HG03025 (cell line): ENCODE measurements around the gene SORBS2.

ENCODE experiments used
- ATAC-seq: cut with Tn5 transposase; IDR thresholded peaks from one replicate; pipeline ENCODE4 v1.9.1; 2021; ENCODE audit warnings: mild to moderate bottlenecking, moderate library complexity; ENCODE audit not compliant: unreplicated experiment, low FRiP score

SORBS2 gene

GRCh38 chr4:185683222-185683621, 128.8 kb downstream of the SORBS2 start:
- no peak for ATAC-seq

- no peak for ATAC-seq
Observed at GRCh38 chr4:185682236-185682635, 129.8 kb downstream of the SORBS2 start.

GRCh38 chr4:185681604-185682003, 130.4 kb downstream of the SORBS2 start:
- no peak for ATAC-seq

GRCh38 chr4:185680617-185681016, 131.4 kb downstream of the SORBS2 start:
- no peak for ATAC-seq

- no peak for ATAC-seq
Observed at GRCh38 chr4:185679523-185679922, 132.5 kb downstream of the SORBS2 start.

GRCh38 chr4:185677637-185678314, 134.2 kb downstream of the SORBS2 start:
- no peak for ATAC-seq

GRCh38 chr4:185672618-185673017, 139.4 kb downstream of the SORBS2 start:
- no peak for ATAC-seq

GRCh38 chr4:185672151-185672550, 139.8 kb downstream of the SORBS2 start:
- ATAC-seq, result no peak

- no peak for ATAC-seq
Observed at GRCh38 chr4:185671496-185671895, 140.5 kb downstream of the SORBS2 start.

GRCh38 chr4:185671066-185671465, 140.9 kb downstream of the SORBS2 start:
- no peak for ATAC-seq

- ATAC-seq, result no peak
Observed at GRCh38 chr4:185669288-185669687, 142.7 kb downstream of the SORBS2 start.

- no peak for ATAC-seq
Observed at GRCh38 chr4:185666156-185666555, 145.8 kb downstream of the SORBS2 start.

- ATAC-seq, result no peak
Observed at GRCh38 chr4:185665655-185666054, 146.3 kb downstream of the SORBS2 start.

GRCh38 chr4:185664481-185664880, 147.5 kb downstream of the SORBS2 start:
- no peak for ATAC-seq

GRCh38 chr4:185662030-185662778, 149.8 kb downstream of the SORBS2 start:
- no peak for ATAC-seq

- ATAC-seq, result no peak
Observed at GRCh38 chr4:185660340-185660739, 151.7 kb downstream of the SORBS2 start.

GRCh38 chr4:185657699-185658098, 154.3 kb downstream of the SORBS2 start:
- ATAC-seq, result no peak

- ATAC-seq, result no peak
Observed at GRCh38 chr4:185657183-185657582, 154.8 kb downstream of the SORBS2 start.

GRCh38 chr4:185656467-185656931, 155.5 kb downstream of the SORBS2 start:
- ATAC-seq, result no peak

GRCh38 chr4:185654965-185655554, 156.9 kb downstream of the SORBS2 start:
- no peak for ATAC-seq

- no peak for ATAC-seq
Observed at GRCh38 chr4:185654311-185654710, 157.7 kb downstream of the SORBS2 start.

- ATAC-seq, result no peak
Observed at GRCh38 chr4:185651851-185652250, 160.1 kb downstream of the SORBS2 start.
